ENCODE measurements around the gene VEGFC.

The VEGFC gene

DNA sequence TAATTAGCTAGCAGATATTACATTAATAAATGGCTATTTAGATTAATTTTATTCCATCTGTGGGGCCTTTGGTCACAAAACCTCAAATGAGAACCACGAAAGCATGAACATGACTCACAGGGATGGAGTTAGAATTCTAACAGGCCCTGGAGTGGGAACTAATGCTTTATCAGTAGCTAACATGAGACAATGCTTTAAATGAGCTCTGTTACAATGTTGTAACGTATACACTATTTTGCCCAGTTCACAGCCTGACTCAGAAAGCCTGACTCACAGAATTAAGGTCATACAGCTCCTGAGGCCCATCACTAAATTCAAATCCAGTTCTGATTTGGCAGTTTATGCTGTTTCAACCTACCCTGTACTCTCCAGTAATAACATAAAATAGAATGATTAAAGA is 23.2 kb downstream of the VEGFC start:
- DNase-seq = no peak
- Histone ChIP-seq H3K27ac (ENCODE audit: insufficient read depth, low read length, poor library complexity, severe bottlenecking) (no peak overlapping the region), H3K4me3 (ENCODE audit: insufficient read depth, low read depth, low read length, poor library complexity, severe bottlenecking) (no peak overlapping the region), H3K27me3 (replicated peaks; ENCODE audit: control insufficient read depth, insufficient read depth, low read length, poor library complexity, severe bottlenecking) (no peaks in the 10 kb centered on the region), H3K4me1 (ENCODE audit: control insufficient read depth, insufficient read depth, low read length, poor library complexity, severe bottlenecking) (no peaks in the 10 kb centered on the region), H3K9me3 (ENCODE audit: control insufficient read depth, low read length) (no peaks in the 10 kb centered on the region), H3K36me3 (ENCODE audit: control insufficient read depth, insufficient read depth, low read length) (no peaks in the 10 kb centered on the region)

DNA sequence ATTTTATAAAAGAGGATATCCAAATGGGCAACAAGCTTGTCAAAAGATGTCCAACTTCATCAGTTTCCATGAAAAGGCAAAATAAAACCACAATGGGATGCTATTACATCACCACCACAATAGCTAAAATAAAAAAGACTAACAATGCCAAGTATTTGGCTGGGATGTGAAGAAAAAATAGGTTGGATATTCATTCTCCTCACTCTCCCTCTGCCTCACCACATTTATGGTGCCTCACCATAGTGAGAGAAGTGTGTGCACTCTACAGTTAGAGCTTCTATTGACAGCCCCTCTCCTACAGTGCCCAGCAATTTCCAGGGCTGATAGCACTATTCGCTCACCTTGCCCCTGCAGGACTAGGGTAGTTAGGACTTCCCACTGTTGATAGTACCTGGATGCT is 25.5 kb downstream of the VEGFC start:
- no peak for DNase-seq
- H3K4me1 ChIP-seq (ENCODE audit: control insufficient read depth, insufficient read depth, low read length, poor library complexity, severe bottlenecking) = no peaks in the 10 kb centered on the region
- no peak overlapping the region for H3K4me3 ChIP-seq (ENCODE audit: insufficient read depth, low read depth, low read length, poor library complexity, severe bottlenecking)

DNA sequence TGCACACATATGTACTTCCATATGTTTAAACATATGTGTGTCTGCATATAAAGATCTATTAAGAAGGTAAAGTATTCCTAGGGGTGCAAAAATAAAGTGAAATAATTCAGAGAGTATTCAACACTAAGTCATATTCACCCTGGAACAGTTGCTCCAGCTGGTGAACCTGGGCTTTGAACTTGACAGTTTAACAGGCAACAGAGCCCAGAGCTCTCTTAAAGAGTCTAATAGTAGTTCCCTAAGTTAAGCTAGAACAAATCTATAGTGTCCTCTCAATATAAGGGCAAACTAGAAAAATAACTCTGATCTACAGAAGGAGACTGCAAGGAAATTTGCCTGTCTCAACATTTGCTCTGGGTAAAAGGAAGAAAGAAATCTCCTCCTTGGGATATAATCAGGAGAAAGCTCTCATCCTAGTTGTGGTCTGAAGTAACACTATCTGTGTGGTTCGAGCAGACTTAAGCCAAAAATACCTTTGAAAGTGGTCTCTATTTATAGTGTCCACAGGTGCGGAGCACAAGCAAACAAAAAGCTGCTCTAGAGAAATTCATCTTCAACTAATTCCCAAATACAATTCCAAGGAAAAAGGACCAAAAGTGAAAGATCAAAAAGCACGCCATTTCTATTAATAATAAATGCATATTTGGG is 29.9 kb downstream of the VEGFC start:
- H3K36me3 ChIP-seq (ENCODE audit: control insufficient read depth, insufficient read depth, low read length) = no peaks in the 10 kb centered on the region
- DNase-seq = no peak
- no peaks in the 10 kb centered on the region for H3K4me1 ChIP-seq (ENCODE audit: control insufficient read depth, insufficient read depth, low read length, poor library complexity, severe bottlenecking)
- no peak overlapping the region for H3K27ac ChIP-seq (ENCODE audit: insufficient read depth, low read length, poor library complexity, severe bottlenecking)
- no peaks in the 10 kb centered on the region for H3K9me3 ChIP-seq (ENCODE audit: control insufficient read depth, low read length)
- no peak overlapping the region for H3K4me3 ChIP-seq (ENCODE audit: insufficient read depth, low read depth, low read length, poor library complexity, severe bottlenecking)
- H3K27me3 ChIP-seq (replicated peaks; ENCODE audit: control insufficient read depth, insufficient read depth, low read length, poor library complexity, severe bottlenecking) = no peaks in the 10 kb centered on the region

More for the DNA sequence above, 25.5 kb downstream of the VEGFC start:
- no peaks in the 10 kb centered on the region for H3K27me3 ChIP-seq (replicated peaks; ENCODE audit: control insufficient read depth, insufficient read depth, low read length, poor library complexity, severe bottlenecking)
- H3K9me3 ChIP-seq (ENCODE audit: control insufficient read depth, low read length) = no peaks in the 10 kb centered on the region
- no peak overlapping the region for H3K27ac ChIP-seq (ENCODE audit: insufficient read depth, low read length, poor library complexity, severe bottlenecking)
- no peaks in the 10 kb centered on the region for H3K36me3 ChIP-seq (ENCODE audit: control insufficient read depth, insufficient read depth, low read length)

DNA sequence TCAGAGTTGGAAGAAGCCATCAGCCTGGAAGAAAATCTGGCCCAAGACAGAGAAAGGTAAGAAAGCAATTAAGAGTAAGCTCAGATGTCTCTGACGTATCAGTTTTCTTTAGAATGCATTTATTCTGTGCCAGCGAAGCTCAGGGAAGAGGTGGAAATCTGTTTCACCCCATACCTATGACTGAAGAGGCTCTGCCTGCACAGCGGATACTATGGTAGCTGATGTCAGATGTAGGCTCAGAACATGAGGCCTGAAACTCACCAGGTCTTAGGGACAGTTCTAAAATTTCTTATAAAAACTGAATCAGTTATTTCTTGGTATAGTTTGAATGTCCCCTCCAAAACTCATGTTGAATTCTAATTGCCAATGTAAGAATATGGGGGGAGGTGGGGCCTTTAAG is 30.9 kb downstream of the VEGFC start:
- Histone ChIP-seq H3K36me3 (ENCODE audit: control insufficient read depth, insufficient read depth, low read length) (no peaks in the 10 kb centered on the region), H3K27ac (ENCODE audit: insufficient read depth, low read length, poor library complexity, severe bottlenecking) (no peak overlapping the region), H3K4me1 (ENCODE audit: control insufficient read depth, insufficient read depth, low read length, poor library complexity, severe bottlenecking) (no peaks in the 10 kb centered on the region), H3K9me3 (ENCODE audit: control insufficient read depth, low read length) (no peaks in the 10 kb centered on the region), H3K27me3 (replicated peaks; ENCODE audit: control insufficient read depth, insufficient read depth, low read length, poor library complexity, severe bottlenecking) (no peaks in the 10 kb centered on the region), H3K4me3 (ENCODE audit: insufficient read depth, low read depth, low read length, poor library complexity, severe bottlenecking) (no peak overlapping the region)
- DNase-seq = no peak

DNA sequence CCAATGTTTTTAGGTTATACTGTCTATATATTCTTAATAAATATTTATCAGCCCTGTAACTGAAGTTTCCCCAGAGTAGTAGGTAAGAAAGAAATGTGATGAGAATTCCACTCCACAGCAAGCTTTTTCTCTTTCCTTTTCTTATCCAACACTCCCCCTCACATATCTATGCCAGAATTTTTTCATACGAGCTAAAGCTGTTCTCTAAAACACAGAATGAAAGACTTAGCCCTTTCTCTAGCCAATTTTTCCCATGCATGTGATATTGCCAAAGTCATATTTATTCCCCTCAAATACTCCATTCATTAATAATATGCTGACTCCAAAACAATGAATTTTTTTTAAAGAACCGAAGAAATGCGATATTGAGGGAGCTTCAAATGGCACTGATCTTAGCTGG is 32.3 kb downstream of the VEGFC start:
- Histone ChIP-seq H3K27me3 (replicated peaks; ENCODE audit: control insufficient read depth, insufficient read depth, low read length, poor library complexity, severe bottlenecking) (no peaks in the 10 kb centered on the region), H3K9me3 (ENCODE audit: control insufficient read depth, low read length) (no peaks in the 10 kb centered on the region), H3K27ac (ENCODE audit: insufficient read depth, low read length, poor library complexity, severe bottlenecking) (no peak overlapping the region), H3K36me3 (ENCODE audit: control insufficient read depth, insufficient read depth, low read length) (no peaks in the 10 kb centered on the region), H3K4me1 (ENCODE audit: control insufficient read depth, insufficient read depth, low read length, poor library complexity, severe bottlenecking) (no peaks in the 10 kb centered on the region), H3K4me3 (ENCODE audit: insufficient read depth, low read depth, low read length, poor library complexity, severe bottlenecking) (no peak overlapping the region)
- no peak for DNase-seq

DNA sequence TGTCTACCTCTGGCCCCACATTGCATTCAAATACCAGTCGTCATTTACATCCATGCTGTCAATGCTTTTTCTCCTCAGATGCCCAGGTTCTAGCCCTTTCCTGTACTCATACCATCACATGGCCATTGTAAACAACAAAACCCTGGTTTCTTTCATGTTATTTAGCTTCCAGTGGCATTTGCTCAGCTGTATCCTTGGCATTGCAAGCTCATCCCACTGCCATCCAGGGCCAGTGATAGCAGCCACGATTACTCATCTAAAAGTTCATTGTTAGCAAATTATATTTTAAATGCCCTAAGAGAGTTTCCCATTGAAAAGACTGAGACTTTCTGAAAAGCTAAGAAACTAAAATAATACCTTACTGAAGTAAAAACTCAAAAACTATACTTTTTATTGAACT is 34.0 kb downstream of the VEGFC start:
- no peaks in the 10 kb centered on the region for H3K9me3 ChIP-seq (ENCODE audit: control insufficient read depth, low read length)
- no peak overlapping the region for H3K27ac ChIP-seq (ENCODE audit: insufficient read depth, low read length, poor library complexity, severe bottlenecking)
- no peak overlapping the region for H3K4me3 ChIP-seq (ENCODE audit: insufficient read depth, low read depth, low read length, poor library complexity, severe bottlenecking)
- DNase-seq = no peak
- no peaks in the 10 kb centered on the region for H3K36me3 ChIP-seq (ENCODE audit: control insufficient read depth, insufficient read depth, low read length)
- no peaks in the 10 kb centered on the region for H3K27me3 ChIP-seq (replicated peaks; ENCODE audit: control insufficient read depth, insufficient read depth, low read length, poor library complexity, severe bottlenecking)
- no peaks in the 10 kb centered on the region for H3K4me1 ChIP-seq (ENCODE audit: control insufficient read depth, insufficient read depth, low read length, poor library complexity, severe bottlenecking)

DNA sequence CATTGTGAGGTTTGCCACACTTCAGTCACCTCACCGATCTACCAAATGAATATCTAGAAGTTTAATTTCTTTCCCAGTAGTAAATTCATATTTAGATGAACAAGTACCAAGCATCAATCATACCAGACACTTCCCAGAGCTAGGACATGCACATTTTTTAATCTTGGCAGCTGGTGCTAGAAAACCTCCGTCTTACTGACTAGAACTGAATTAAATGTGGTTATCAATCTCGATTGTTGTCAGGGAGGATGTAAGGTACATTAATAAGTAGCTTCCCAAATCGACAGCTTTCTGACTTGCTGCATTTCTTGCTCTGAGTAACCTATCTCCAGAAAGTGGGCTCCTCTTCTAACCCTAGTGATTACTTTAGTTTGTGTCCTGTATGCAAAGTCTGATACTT is 34.4 kb downstream of the VEGFC start:
- no peaks in the 10 kb centered on the region for H3K4me1 ChIP-seq (ENCODE audit: control insufficient read depth, insufficient read depth, low read length, poor library complexity, severe bottlenecking)
- H3K36me3 ChIP-seq (ENCODE audit: control insufficient read depth, insufficient read depth, low read length) = no peaks in the 10 kb centered on the region
- H3K9me3 ChIP-seq (ENCODE audit: control insufficient read depth, low read length) = no peaks in the 10 kb centered on the region
- no peak overlapping the region for H3K4me3 ChIP-seq (ENCODE audit: insufficient read depth, low read depth, low read length, poor library complexity, severe bottlenecking)
- no peak overlapping the region for H3K27ac ChIP-seq (ENCODE audit: insufficient read depth, low read length, poor library complexity, severe bottlenecking)
- H3K27me3 ChIP-seq (replicated peaks; ENCODE audit: control insufficient read depth, insufficient read depth, low read length, poor library complexity, severe bottlenecking) = no peaks in the 10 kb centered on the region
- DNase-seq = no peak

DNA sequence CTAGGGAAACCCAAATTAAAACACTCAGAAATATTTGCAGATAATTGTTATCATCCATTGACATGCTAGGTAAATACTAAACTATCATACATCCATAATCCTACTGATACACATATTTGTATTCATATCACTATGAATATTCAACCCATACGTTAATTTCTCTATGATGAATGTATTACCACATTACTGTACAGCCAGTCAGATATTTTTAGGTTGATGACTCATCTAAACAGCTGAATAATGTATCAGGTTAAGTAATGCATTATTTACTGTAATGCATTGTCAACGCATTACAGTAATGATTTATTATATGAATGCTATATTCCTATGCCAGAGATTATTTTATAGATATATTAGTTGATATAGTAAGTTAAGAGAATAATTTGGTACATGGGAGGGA is 37.1 kb downstream of the VEGFC start:
- Histone ChIP-seq H3K4me1 (ENCODE audit: control insufficient read depth, insufficient read depth, low read length, poor library complexity, severe bottlenecking) (no peaks in the 10 kb centered on the region), H3K9me3 (ENCODE audit: control insufficient read depth, low read length) (no peaks in the 10 kb centered on the region), H3K36me3 (ENCODE audit: control insufficient read depth, insufficient read depth, low read length) (no peaks in the 10 kb centered on the region), H3K27ac (ENCODE audit: insufficient read depth, low read length, poor library complexity, severe bottlenecking) (no peak overlapping the region), H3K4me3 (ENCODE audit: insufficient read depth, low read depth, low read length, poor library complexity, severe bottlenecking) (no peak overlapping the region), H3K27me3 (replicated peaks; ENCODE audit: control insufficient read depth, insufficient read depth, low read length, poor library complexity, severe bottlenecking) (no peaks in the 10 kb centered on the region)
- DNase-seq = no peak

DNA sequence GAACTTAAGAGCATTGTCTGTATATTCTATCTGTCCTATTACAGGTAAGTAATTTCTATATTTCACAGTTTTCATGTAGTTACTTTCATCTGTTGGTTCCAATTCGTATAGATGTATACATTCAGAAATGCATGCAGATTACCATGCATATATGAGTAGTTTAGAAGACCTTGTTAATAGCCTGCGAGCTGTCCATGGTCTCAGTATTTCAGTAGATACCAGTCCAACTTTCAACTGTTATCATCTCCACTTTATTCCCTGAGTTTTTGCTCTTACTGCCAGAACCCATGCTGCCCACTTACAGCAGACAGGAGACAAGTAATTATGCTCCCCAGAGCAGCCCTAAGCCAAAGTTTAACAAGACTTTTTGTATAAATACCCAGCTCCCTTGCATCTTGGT is 37.7 kb downstream of the VEGFC start:
- Histone ChIP-seq H3K9me3 (ENCODE audit: control insufficient read depth, low read length) (no peaks in the 10 kb centered on the region), H3K4me1 (ENCODE audit: control insufficient read depth, insufficient read depth, low read length, poor library complexity, severe bottlenecking) (no peaks in the 10 kb centered on the region), H3K4me3 (ENCODE audit: insufficient read depth, low read depth, low read length, poor library complexity, severe bottlenecking) (no peak overlapping the region), H3K27ac (ENCODE audit: insufficient read depth, low read length, poor library complexity, severe bottlenecking) (no peak overlapping the region), H3K27me3 (replicated peaks; ENCODE audit: control insufficient read depth, insufficient read depth, low read length, poor library complexity, severe bottlenecking) (no peaks in the 10 kb centered on the region), H3K36me3 (ENCODE audit: control insufficient read depth, insufficient read depth, low read length) (no peaks in the 10 kb centered on the region)
- no peak for DNase-seq

DNA sequence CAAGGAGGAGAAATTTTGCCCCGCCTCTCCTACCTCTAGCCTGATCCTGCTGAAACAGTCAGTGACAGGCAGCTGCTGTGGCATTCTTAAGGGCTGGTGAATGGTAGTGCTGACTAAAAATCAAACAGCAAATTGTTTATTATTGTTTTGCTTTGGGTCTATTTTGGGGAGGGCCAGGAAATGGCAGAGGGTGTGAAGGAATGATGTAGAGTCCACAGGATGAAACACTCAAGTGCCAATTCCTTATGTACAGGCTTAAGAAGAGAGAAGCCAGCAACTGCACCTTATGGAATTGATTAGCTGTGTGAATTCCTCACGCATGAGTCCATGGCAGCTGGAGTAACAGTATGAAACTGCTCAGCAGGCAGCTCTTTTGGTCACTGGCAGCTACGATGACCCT is 39.7 kb downstream of the VEGFC start:
- Histone ChIP-seq H3K27me3 (replicated peaks; ENCODE audit: control insufficient read depth, insufficient read depth, low read length, poor library complexity, severe bottlenecking) (no peaks in the 10 kb centered on the region), H3K27ac (ENCODE audit: insufficient read depth, low read length, poor library complexity, severe bottlenecking) (no peak overlapping the region), H3K36me3 (ENCODE audit: control insufficient read depth, insufficient read depth, low read length) (no peaks in the 10 kb centered on the region), H3K4me3 (ENCODE audit: insufficient read depth, low read depth, low read length, poor library complexity, severe bottlenecking) (no peak overlapping the region), H3K4me1 (ENCODE audit: control insufficient read depth, insufficient read depth, low read length, poor library complexity, severe bottlenecking) (no peaks in the 10 kb centered on the region), H3K9me3 (ENCODE audit: control insufficient read depth, low read length) (no peaks in the 10 kb centered on the region)
- DNase-seq = no peak
